Right lobe of liver (tissue), 4 donors: ENCODE data around the gene RCN2.

Experiments
- POLR2A ChIP-seq: fragments of 450-650 bp; IDR thresholded peaks from one replicate; pipeline ENCODE4 v1.6.1; 2017; ENCODE audit warnings: antibody characterized with exemption, mild to moderate bottlenecking
- TF ChIP-seq, protein P1 (sequence below), 4 donors: fragments of 200-600 bp in 3 of 4; fragments of 450-650 bp in 1 of 4; IDR thresholded peaks; one replicate each; pipeline versions ENCODE4 v1.5.1 to v1.8.0; 2016 to 2022; ENCODE audit warnings: antibody characterized with exemption in 4 of 4, mild to moderate bottlenecking in 2 of 4
- donor health status: DM: no; HTN: no; CAD: no.
- donor health status: DM: no; HTN: no; CAD: no.
- donor health status: DM: no; HTN: yes; CAD: no.

DNA sequence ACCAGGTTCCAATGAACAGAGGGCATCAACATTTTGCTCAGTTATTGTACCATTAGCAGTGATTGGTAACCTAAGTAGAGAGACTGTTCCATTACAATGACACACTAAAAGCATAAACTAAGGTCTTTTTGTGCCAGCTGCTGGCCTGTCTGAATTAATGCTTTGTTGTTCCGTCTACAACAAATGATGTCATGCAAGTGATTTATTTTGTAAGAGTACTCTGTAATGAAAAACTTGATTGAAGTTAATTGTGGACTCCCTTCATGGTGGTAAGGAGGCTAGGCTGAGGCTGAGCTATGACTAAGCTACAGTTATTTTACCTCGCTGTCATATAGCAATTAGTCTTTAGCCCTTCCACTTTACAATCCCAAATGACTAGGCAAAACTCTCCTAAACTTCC lies 23.2 kb downstream of the RCN2 start:
- TF ChIP-seq, protein P1, sequence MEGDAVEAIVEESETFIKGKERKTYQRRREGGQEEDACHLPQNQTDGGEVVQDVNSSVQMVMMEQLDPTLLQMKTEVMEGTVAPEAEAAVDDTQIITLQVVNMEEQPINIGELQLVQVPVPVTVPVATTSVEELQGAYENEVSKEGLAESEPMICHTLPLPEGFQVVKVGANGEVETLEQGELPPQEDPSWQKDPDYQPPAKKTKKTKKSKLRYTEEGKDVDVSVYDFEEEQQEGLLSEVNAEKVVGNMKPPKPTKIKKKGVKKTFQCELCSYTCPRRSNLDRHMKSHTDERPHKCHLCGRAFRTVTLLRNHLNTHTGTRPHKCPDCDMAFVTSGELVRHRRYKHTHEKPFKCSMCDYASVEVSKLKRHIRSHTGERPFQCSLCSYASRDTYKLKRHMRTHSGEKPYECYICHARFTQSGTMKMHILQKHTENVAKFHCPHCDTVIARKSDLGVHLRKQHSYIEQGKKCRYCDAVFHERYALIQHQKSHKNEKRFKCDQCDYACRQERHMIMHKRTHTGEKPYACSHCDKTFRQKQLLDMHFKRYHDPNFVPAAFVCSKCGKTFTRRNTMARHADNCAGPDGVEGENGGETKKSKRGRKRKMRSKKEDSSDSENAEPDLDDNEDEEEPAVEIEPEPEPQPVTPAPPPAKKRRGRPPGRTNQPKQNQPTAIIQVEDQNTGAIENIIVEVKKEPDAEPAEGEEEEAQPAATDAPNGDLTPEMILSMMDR (IDR thresholded peaks at IDR 0.05): no peak
- TF ChIP-seq POLR2A: no peak
